GM19238 (cell line): ENCODE measurements around the gene ELFN1.

ENCODE experiments used
- DNase-seq: peaks from one replicate; pipeline ENCODE4 v3.0.0; 2011; ENCODE audit warnings: low spot score; ENCODE audit not compliant: insufficient read length

Gene ELFN1

GRCh38 chr7:1669954-1670893 is at the start of gene ELFN1:
Gene ELFN1 (plus strand): TSS chr7:1670277. CDS start chr7:1744597, 74,320 bp downstream.
- no peak for DNase-seq

DNA sequence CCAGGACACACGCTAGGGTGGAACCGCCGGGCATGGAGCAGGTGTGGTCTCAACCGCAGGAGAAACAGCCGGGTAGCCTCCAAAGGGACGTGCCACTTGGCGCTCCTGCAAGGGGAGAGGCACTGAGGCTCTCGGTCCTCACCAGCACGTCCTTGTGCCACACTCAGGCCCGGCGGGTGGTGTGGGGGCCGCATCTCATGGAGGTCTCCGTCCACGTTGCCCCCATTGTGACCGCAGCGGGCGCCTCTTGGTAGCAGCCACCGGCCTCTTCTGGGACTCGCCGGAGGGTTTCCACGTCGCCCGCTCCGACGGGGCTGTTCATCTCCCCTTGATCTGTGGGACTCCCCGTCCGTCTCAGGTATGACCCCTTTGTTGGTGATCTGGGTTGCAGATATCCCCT is 49.2 kb upstream of the ELFN1 start:
- DNase-seq, result no peak

DNA sequence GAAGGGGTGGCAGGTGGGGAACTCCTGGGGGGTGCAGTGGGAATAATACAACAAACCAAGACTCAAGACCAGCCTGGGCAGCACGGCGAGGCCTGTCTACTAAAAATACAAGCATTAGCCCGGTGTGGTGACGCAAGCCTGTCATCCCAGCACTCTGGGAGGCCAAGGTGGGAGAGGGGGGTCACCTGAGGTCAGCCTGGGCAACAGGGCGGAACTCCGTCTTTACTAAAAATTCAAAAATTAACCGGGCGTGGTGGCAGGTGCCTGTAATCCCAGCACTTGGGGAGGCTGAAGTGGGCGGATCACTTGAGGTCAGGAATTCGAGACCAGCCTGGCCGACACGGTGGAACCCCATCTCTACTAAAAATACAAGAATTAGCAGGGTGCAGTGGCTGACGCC is 48.4 kb upstream of the ELFN1 start:
- no peak for DNase-seq

DNA sequence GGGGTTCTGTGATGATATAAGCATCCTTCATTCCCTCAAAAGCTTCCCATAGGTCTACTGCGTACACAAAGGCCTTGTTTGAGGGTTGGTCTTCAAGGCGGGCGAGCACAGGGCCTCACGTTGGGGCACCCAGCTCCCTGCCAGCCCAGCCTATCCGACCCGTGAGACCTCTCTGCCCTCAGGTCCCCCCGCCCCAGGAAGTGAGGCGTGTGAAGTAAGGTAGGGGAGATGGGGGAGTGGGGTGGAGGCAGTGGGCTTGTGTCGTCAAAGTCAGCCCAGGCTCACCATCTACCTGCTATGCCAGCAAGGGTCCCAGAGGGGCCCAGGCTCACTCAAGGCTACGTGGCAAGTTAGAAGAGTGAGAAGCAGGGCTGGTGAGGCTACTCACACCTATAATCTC is 47.6 kb upstream of the ELFN1 start:
- no peak for DNase-seq

GRCh38 chr7:1623810-1624209 is 46.3 kb upstream of the ELFN1 start:
- no peak for DNase-seq

- no peak for DNase-seq
Measured at GRCh38 chr7:1624999-1625927, 44.8 kb upstream of the ELFN1 start.

GRCh38 chr7:1626769-1627168 is 43.3 kb upstream of the ELFN1 start:
- DNase-seq, result no peak

- no peak for DNase-seq
Measured at GRCh38 chr7:1630700-1631336, 39.3 kb upstream of the ELFN1 start.

- DNase-seq, result no peak
Measured at GRCh38 chr7:1631678-1632077, 38.4 kb upstream of the ELFN1 start.

- no peak for DNase-seq
Measured at GRCh38 chr7:1632506-1632905, 37.6 kb upstream of the ELFN1 start.

GRCh38 chr7:1632916-1633785 is 36.9 kb upstream of the ELFN1 start:
- no peak for DNase-seq

- no peak for DNase-seq
Measured at GRCh38 chr7:1635401-1635800, 34.7 kb upstream of the ELFN1 start.

DNA sequence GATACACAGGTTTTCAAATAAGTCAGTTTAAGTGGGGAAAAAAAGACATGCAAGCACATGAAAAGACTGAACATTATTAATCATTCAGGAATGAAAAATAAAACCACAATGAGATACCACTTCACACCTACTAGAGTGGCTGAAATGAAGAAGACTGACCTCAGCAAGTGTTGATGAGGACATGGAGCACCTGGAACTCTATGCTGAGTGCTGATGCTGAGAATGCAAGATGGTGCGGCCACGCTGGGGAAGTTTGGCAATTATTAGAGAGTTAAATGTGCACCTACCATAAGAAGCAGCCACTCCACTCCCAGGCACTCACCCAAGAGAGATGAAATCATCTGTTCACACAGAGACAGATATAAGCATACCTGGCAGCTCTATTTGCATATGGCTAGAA is 32.9 kb upstream of the ELFN1 start:
- DNase-seq, result no peak

- no peak for DNase-seq
Measured at GRCh38 chr7:1638215-1638661, 31.8 kb upstream of the ELFN1 start.

DNA sequence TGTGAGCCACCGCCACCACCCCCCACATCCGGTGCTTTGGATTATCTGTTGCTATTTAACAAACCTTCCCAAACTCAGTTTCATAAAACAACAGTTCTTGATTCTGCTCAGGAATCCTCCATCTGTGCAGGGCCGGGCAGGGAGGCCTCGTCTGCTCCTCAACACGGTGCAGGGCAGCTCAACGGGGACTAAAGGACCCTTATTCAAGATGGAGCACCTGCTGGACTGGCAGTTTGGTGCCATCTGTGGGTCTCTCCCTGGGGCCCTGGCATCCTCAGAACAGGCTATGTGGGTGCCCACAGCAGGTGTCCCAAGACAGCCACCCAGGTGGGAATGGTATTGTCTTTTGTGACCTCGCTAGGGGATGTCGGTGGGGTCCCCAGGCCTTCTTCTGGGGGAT is 31.0 kb upstream of the ELFN1 start:
- DNase-seq, result no peak

GRCh38 chr7:1639532-1640175 is 30.4 kb upstream of the ELFN1 start:
- no peak for DNase-seq

DNA sequence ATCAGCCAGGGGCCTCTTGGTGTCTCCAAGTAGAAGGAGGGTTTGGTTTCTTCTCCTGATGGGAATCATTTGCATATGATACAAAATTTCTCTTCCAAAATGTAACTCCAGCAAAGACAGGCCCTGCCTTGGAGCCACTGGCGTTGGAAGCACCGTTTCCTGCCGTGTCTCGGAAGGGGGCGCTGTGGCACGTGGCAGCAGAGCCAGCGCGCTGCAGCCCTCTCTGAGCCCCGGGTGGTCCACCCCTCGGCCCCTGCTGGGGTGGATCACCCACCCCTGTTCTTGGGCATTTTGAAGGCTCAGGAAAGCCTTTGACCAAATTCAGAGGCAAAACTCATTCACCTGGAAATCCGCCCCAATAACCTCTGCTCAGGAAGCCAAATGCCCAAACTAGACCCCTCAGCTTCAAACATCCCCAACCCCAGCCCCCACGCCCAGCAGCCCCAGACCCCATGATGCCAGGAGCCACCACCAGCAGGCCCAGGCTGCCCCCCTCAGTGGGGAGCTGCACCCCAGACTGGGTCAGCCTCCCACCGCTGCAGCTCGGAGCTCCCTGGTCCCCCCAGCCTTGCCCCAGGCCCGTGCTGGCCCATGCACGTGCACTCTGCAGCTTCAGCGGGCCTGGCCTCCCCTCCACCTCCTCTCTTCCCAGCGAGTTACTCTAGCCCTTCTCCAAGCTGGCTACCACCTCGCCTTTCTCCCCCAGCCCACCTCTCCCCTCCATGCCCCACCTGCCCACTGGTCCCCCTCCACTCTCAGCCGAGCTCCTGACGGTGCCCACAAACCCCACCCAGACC is 29.5 kb upstream of the ELFN1 start:
- DNase-seq, result no peak

DNA sequence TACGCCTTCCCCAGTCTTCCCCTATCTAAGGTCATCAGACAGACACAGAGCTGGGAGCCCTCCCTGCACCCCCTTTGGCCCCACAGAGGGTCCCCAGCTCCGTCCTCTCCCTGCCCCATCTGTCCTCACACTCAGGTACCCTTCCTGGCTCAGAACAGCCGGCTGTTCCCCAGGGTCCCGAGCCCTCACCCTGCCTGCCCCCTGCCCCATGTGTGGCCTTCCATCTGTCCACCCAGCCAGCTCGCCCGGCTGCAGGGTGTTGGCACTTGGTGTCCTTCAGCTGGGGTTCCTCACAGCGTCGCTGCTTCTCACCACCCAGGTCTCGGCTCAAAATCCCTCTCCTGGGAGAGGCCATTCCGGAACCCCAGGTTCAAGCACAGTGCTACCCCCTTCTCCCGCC is 28.9 kb upstream of the ELFN1 start:
- no peak for DNase-seq

- DNase-seq, result no peak
Measured at GRCh38 chr7:1641661-1642260, 28.3 kb upstream of the ELFN1 start.
